Measurements from ENCODE around the gene PTP4A1. TPM values are rescaled to one million over a fixed set of nuclear protein-coding genes. Genes with fewer than 3 reads are reported as not detected.

Gene PTP4A1
- total and polyA plus RNA-seq, 2 experiments from 2014 or later: 18.7 to 62.2 TPM

GRCh38 chr6:63611560-63611959 is 39.3 kb downstream of the PTP4A1 start:
- H3K9me3 ChIP-seq (ENCODE audit: low read depth): no peaks in the 10 kb centered on the region
- no peaks in the 10 kb centered on the region for H3K4me1 ChIP-seq (ENCODE audit: low read depth)
- no peaks in the 10 kb centered on the region for H3K36me3 ChIP-seq
- no peak for DNase-seq (ENCODE audit: low read depth in 1 of 2, low spot score in 1 of 2)
- TF ChIP-seq CTCF (IDR thresholded peaks at IDR 0.05; ENCODE audit: low read depth, low read length): no peak
- H3K27ac ChIP-seq: no peak overlapping the region
- no peak overlapping the region for H3K4me3 ChIP-seq
- H3K27me3 ChIP-seq: no peaks in the 10 kb centered on the region

GRCh38 chr6:63615590-63615989 is 43.3 kb downstream of the PTP4A1 start:
- TF ChIP-seq CTCF (IDR thresholded peaks at IDR 0.05; ENCODE audit: low read depth, low read length): no peak
- H3K4me1 ChIP-seq (ENCODE audit: low read depth): no peaks in the 10 kb centered on the region
- no peak overlapping the region for H3K27ac ChIP-seq
- DNase-seq (ENCODE audit: low read depth in 1 of 2, low spot score in 1 of 2): no peak
- no peaks in the 10 kb centered on the region for H3K27me3 ChIP-seq
- no peaks in the 10 kb centered on the region for H3K36me3 ChIP-seq
- H3K9me3 ChIP-seq (ENCODE audit: low read depth): no peaks in the 10 kb centered on the region
- H3K4me3 ChIP-seq: no peak overlapping the region

Other genes starting within 250 kb of the PTP4A1 start
- 28.8 and 55.8 TPM in 2 replicates for gene PHF3, start 63.3 kb downstream of the PTP4A1 start, total RNA-seq
- gene PHF3, start 63.3 kb downstream of the PTP4A1 start, polyA plus RNA-seq: 13.1 and 27.3 TPM in 2 replicates